Measurements from ENCODE around the gene CNTN1.

Gene CNTN1

GRCh38 chr12:40980427-40980961 lies 288.3 kb downstream of the CNTN1 start:
- no peak overlapping the region for H4K12ac ChIP-seq (ENCODE audit: low read depth, low read length)
- no peak overlapping the region for H3K4ac ChIP-seq (ENCODE audit: low read depth, low read length)
- H4K8ac ChIP-seq (ENCODE audit: low read depth, low read length), result no peak overlapping the region
- no peaks in the 10 kb centered on the region for H3K27me3 ChIP-seq (ENCODE audit: insufficient read depth, low read length)
- no peak overlapping the region for H3K14ac ChIP-seq (ENCODE audit: low read length)
- no peak overlapping the region for H3K27ac ChIP-seq (ENCODE audit: low read depth, low read length)
- H2BK5ac ChIP-seq (ENCODE audit: low read depth, low read length, poor library complexity), result no peak overlapping the region
- no peaks in the 10 kb centered on the region for H3K36me3 ChIP-seq (ENCODE audit: control insufficient read depth in 1 of 2, insufficient read depth in 2 of 2, low read length in 2 of 2)
- H3K9me3 ChIP-seq (ENCODE audit: insufficient read depth, low read depth, low read length), result no peaks in the 10 kb centered on the region
- no peak overlapping the region for H2AFZ ChIP-seq (ENCODE audit: insufficient read depth, low read length, poor library complexity)
- no peak overlapping the region for H2BK12ac ChIP-seq (ENCODE audit: low read length)
- no peaks in the 10 kb centered on the region for H3K4me1 ChIP-seq (ENCODE audit: control insufficient read depth in 1 of 2, insufficient read depth in 2 of 2, low read length in 2 of 2)
- no peak overlapping the region for H2BK120ac ChIP-seq (ENCODE audit: insufficient read depth, low read length, poor library complexity)
- H3K9ac ChIP-seq (ENCODE audit: low read length), result no peak overlapping the region
- no peak overlapping the region for H4K91ac ChIP-seq (ENCODE audit: low read depth, low read length)
- no peak overlapping the region for H3K18ac ChIP-seq (ENCODE audit: low read length)
- no peak overlapping the region for H3K23ac ChIP-seq (ENCODE audit: low read length)
- no peak for DNase-seq
- H2AK5ac ChIP-seq (ENCODE audit: low read length), result no peak overlapping the region
- H3K79me1 ChIP-seq (ENCODE audit: low read length), result no peaks in the 10 kb centered on the region
- H3K4me3 ChIP-seq (ENCODE audit: low read depth, low read length), result no peak overlapping the region
- no peaks in the 10 kb centered on the region for H3K79me2 ChIP-seq (ENCODE audit: control insufficient read depth, insufficient read depth, low read length, poor library complexity)
- no peak overlapping the region for H3K4me2 ChIP-seq (ENCODE audit: low read length)

- H3K18ac ChIP-seq (ENCODE audit: low read length), result no peak overlapping the region
- no peaks in the 10 kb centered on the region for H3K79me1 ChIP-seq (ENCODE audit: low read length)
- no peaks in the 10 kb centered on the region for H3K9me3 ChIP-seq (ENCODE audit: insufficient read depth, low read depth, low read length)
- H3K9ac ChIP-seq (ENCODE audit: low read length), result no peak overlapping the region
- H2BK12ac ChIP-seq (ENCODE audit: low read length), result no peak overlapping the region
- no peak overlapping the region for H3K4ac ChIP-seq (ENCODE audit: low read depth, low read length)
- no peaks in the 10 kb centered on the region for H3K27me3 ChIP-seq (ENCODE audit: insufficient read depth, low read length)
- no peak overlapping the region for H2BK120ac ChIP-seq (ENCODE audit: insufficient read depth, low read length, poor library complexity)
- no peak overlapping the region for H4K8ac ChIP-seq (ENCODE audit: low read depth, low read length)
- H3K14ac ChIP-seq (ENCODE audit: low read length), result no peak overlapping the region
- H3K4me1 ChIP-seq (ENCODE audit: control insufficient read depth in 1 of 2, insufficient read depth in 2 of 2, low read length in 2 of 2), result no peaks in the 10 kb centered on the region
- no peaks in the 10 kb centered on the region for H3K79me2 ChIP-seq (ENCODE audit: control insufficient read depth, insufficient read depth, low read length, poor library complexity)
- no peak overlapping the region for H4K12ac ChIP-seq (ENCODE audit: low read depth, low read length)
- no peak overlapping the region for H3K4me2 ChIP-seq (ENCODE audit: low read length)
- no peak overlapping the region for H3K27ac ChIP-seq (ENCODE audit: low read depth, low read length)
- H3K23ac ChIP-seq (ENCODE audit: low read length), result no peak overlapping the region
- no peak overlapping the region for H2AK5ac ChIP-seq (ENCODE audit: low read length)
- no peak overlapping the region for H4K91ac ChIP-seq (ENCODE audit: low read depth, low read length)
- no peaks in the 10 kb centered on the region for H3K36me3 ChIP-seq (ENCODE audit: control insufficient read depth in 1 of 2, insufficient read depth in 2 of 2, low read length in 2 of 2)
- no peak for DNase-seq
- no peak overlapping the region for H3K4me3 ChIP-seq (ENCODE audit: low read depth, low read length)
- H2BK5ac ChIP-seq (ENCODE audit: low read depth, low read length, poor library complexity), result no peak overlapping the region
- no peak overlapping the region for H2AFZ ChIP-seq (ENCODE audit: insufficient read depth, low read length, poor library complexity)
Measured at GRCh38 chr12:40986001-40986400, 293.8 kb downstream of the CNTN1 start.

DNA sequence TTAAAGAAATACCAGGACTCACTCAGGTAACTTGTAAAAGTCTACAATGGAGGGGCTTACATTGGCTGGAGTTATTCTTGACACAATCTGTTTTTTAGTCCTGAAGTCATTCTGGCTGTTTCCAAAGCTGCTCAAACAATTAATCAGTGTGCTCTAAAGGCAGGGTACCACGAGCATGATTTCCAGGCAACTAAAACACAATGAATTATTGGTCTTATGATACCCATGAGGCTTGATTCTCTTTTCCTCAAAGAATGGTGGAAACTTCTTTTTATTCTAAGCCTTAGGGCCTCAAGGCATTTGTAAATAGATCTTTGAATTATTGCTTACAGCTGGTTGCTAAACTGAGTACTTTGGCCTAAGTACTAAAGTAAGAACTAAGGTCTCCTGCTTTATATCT lies 296.1 kb downstream of the CNTN1 start:
- no peaks in the 10 kb centered on the region for H3K79me2 ChIP-seq (ENCODE audit: control insufficient read depth, insufficient read depth, low read length, poor library complexity)
- no peak overlapping the region for H2AFZ ChIP-seq (ENCODE audit: insufficient read depth, low read length, poor library complexity)
- DNase-seq, result no peak
- no peak overlapping the region for H3K4me2 ChIP-seq (ENCODE audit: low read length)
- no peak overlapping the region for H2BK120ac ChIP-seq (ENCODE audit: insufficient read depth, low read length, poor library complexity)
- no peak overlapping the region for H3K27ac ChIP-seq (ENCODE audit: low read depth, low read length)
- H3K18ac ChIP-seq (ENCODE audit: low read length), result no peak overlapping the region
- no peak overlapping the region for H4K12ac ChIP-seq (ENCODE audit: low read depth, low read length)
- H3K27me3 ChIP-seq (ENCODE audit: insufficient read depth, low read length), result no peaks in the 10 kb centered on the region
- no peak overlapping the region for H2BK5ac ChIP-seq (ENCODE audit: low read depth, low read length, poor library complexity)
- no CpG with 5 or more reads among the region's 1 CpG for WGBS (ENCODE audit: extremely low coverage, insufficient coverage, insufficient read length)
- H3K23ac ChIP-seq (ENCODE audit: low read length), result no peak overlapping the region
- no peak overlapping the region for H2AK5ac ChIP-seq (ENCODE audit: low read length)
- no peak overlapping the region for H3K14ac ChIP-seq (ENCODE audit: low read length)
- no peaks in the 10 kb centered on the region for H3K36me3 ChIP-seq (ENCODE audit: control insufficient read depth in 1 of 2, insufficient read depth in 2 of 2, low read length in 2 of 2)
- no peak overlapping the region for H3K4ac ChIP-seq (ENCODE audit: low read depth, low read length)
- H3K9me3 ChIP-seq (ENCODE audit: insufficient read depth, low read depth, low read length), result no peaks in the 10 kb centered on the region
- H2BK12ac ChIP-seq (ENCODE audit: low read length), result no peak overlapping the region
- H3K79me1 ChIP-seq (ENCODE audit: low read length), result no peaks in the 10 kb centered on the region
- no peak overlapping the region for H3K4me3 ChIP-seq (ENCODE audit: low read depth, low read length)
- H3K4me1 ChIP-seq (ENCODE audit: control insufficient read depth in 1 of 2, insufficient read depth in 2 of 2, low read length in 2 of 2), result no peaks in the 10 kb centered on the region
- no peak overlapping the region for H4K8ac ChIP-seq (ENCODE audit: low read depth, low read length)
- no peak overlapping the region for H4K91ac ChIP-seq (ENCODE audit: low read depth, low read length)
- no peak overlapping the region for H3K9ac ChIP-seq (ENCODE audit: low read length)

GRCh38 chr12:40988824-40989223 lies 296.6 kb downstream of the CNTN1 start:
- Histone ChIP-seq H3K4me1 (ENCODE audit: control insufficient read depth in 1 of 2, insufficient read depth in 2 of 2, low read length in 2 of 2) (no peaks in the 10 kb centered on the region), H3K18ac (ENCODE audit: low read length) (no peak overlapping the region), H3K27me3 (ENCODE audit: insufficient read depth, low read length) (no peaks in the 10 kb centered on the region), H3K23ac (ENCODE audit: low read length) (no peak overlapping the region), H2AK5ac (ENCODE audit: low read length) (no peak overlapping the region), H3K14ac (ENCODE audit: low read length) (no peak overlapping the region), H3K79me2 (ENCODE audit: control insufficient read depth, insufficient read depth, low read length, poor library complexity) (no peaks in the 10 kb centered on the region), H3K27ac (ENCODE audit: low read depth, low read length) (no peak overlapping the region), H3K4me2 (ENCODE audit: low read length) (no peak overlapping the region), H3K4me3 (ENCODE audit: low read depth, low read length) (no peak overlapping the region), H4K12ac (ENCODE audit: low read depth, low read length) (no peak overlapping the region), H4K91ac (ENCODE audit: low read depth, low read length) (no peak overlapping the region), H2BK120ac (ENCODE audit: insufficient read depth, low read length, poor library complexity) (no peak overlapping the region), H2BK5ac (ENCODE audit: low read depth, low read length, poor library complexity) (no peak overlapping the region), H4K8ac (ENCODE audit: low read depth, low read length) (no peak overlapping the region), H2BK12ac (ENCODE audit: low read length) (no peak overlapping the region), H3K36me3 (ENCODE audit: control insufficient read depth in 1 of 2, insufficient read depth in 2 of 2, low read length in 2 of 2) (no peaks in the 10 kb centered on the region), H3K9me3 (ENCODE audit: insufficient read depth, low read depth, low read length) (no peaks in the 10 kb centered on the region), H3K9ac (ENCODE audit: low read length) (no peak overlapping the region), H2AFZ (ENCODE audit: insufficient read depth, low read length, poor library complexity) (no peak overlapping the region), H3K4ac (ENCODE audit: low read depth, low read length) (no peak overlapping the region), H3K79me1 (ENCODE audit: low read length) (no peaks in the 10 kb centered on the region)
- no peak for DNase-seq
- WGBS (ENCODE audit: extremely low coverage, insufficient coverage, insufficient read length), result no CpG with 5 or more reads among the region's 2 CpGs
